C4-2B (cell line): ENCODE measurements around the gene RABIF.

Experiments
- H3K27ac ChIP-seq: fragments of 450-650 bp; 2 replicates; pipeline ENCODE4 v1.5.1; 2017
- CTCF ChIP-seq: fragments of 450-650 bp; conservative IDR thresholded peaks from 2 replicates; pipeline ENCODE4 v1.5.1; 2017; ENCODE audit warnings: mild to moderate bottlenecking
- ZFX ChIP-seq: fragments of 450-650 bp; IDR thresholded peaks from 2 replicates; pipeline ENCODE4 v1.6.1; 2017

RABIF gene

GRCh38 chr1:202857136-202857610 lies 31.8 kb downstream of the RABIF start:
- no peak for TF ChIP-seq CTCF
- H3K27ac ChIP-seq, result no peak overlapping the region

- H3K27ac ChIP-seq, result no peak overlapping the region
- no peak for TF ChIP-seq ZFX
- no peak for TF ChIP-seq CTCF
Observed at GRCh38 chr1:202856014-202856413, 32.9 kb downstream of the RABIF start.

GRCh38 chr1:202854787-202855186 lies 34.2 kb downstream of the RABIF start:
- no peak overlapping the region for H3K27ac ChIP-seq
- TF ChIP-seq CTCF, result no peak
- no peak for TF ChIP-seq ZFX

- no peak for TF ChIP-seq ZFX
- no peak; the same call in 1 of the 2 replicates for TF ChIP-seq CTCF
- no peak overlapping the region for H3K27ac ChIP-seq
Observed at GRCh38 chr1:202852163-202852904, 36.6 kb downstream of the RABIF start.

DNA sequence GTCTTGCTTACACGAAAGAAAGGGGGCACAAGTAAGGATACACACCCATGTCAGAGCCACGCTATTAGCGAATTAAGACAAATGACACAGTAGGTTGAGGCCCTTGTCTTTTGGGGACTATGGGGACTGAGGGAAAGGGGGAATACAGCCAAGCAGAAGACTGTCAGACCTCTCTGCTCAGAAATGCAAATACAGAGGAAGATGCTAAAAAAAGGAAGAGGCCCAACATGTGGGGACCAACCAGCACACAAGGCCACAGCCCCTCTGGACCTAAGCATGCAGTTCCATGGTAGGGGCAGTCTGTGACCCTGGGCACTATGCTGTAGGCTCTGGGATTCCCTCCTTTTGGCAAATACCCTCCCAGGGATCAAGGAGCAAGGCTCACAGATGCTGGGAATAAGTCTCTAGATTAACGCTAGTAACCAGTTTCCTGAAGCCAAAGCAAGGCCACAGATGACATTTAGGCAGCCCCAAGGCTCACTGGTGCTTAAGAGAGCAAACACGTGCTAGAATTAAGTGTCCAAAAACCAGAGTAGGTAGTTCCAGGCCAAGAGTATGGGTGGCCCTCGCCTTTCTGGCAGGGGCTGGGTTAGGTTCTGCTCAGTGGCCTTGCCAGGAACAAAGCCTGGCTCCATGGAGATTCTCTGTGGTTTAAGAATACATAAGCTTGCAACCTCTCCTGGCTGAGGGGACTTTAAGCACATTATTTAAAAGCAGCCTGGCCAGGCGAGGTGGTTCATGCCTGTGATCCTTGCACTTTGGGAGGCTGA lies 38.2 kb downstream of the RABIF start:
- H3K27ac ChIP-seq, result no peak overlapping the region
- TF ChIP-seq CTCF (no peak), ZFX (no peak)

GRCh38 chr1:202848191-202848542 lies 40.8 kb downstream of the RABIF start:
- TF ChIP-seq ZFX, result no peak
- no peak for TF ChIP-seq CTCF
- no peak overlapping the region for H3K27ac ChIP-seq

- H3K27ac ChIP-seq, result no peak overlapping the region
- no peak for TF ChIP-seq CTCF
- TF ChIP-seq ZFX, result no peak
Observed at GRCh38 chr1:202844935-202845334, 44.0 kb downstream of the RABIF start.
